T1000 (cell line): ENCODE results near the gene TTC6.

Experiments
- DNase-seq: peaks from one replicate; lab custom pipeline; 2025; ENCODE audit warnings: mixed read lengths; lab: John Stamatoyannopoulos, UW

The TTC6 gene

GRCh38 chr14:37597914-37598746, 2.7 kb downstream of the TTC6 start:
- no peak for DNase-seq

GRCh38 chr14:37598747-37599506, 3.5 kb downstream of the TTC6 start:
- no peak for DNase-seq

DNA sequence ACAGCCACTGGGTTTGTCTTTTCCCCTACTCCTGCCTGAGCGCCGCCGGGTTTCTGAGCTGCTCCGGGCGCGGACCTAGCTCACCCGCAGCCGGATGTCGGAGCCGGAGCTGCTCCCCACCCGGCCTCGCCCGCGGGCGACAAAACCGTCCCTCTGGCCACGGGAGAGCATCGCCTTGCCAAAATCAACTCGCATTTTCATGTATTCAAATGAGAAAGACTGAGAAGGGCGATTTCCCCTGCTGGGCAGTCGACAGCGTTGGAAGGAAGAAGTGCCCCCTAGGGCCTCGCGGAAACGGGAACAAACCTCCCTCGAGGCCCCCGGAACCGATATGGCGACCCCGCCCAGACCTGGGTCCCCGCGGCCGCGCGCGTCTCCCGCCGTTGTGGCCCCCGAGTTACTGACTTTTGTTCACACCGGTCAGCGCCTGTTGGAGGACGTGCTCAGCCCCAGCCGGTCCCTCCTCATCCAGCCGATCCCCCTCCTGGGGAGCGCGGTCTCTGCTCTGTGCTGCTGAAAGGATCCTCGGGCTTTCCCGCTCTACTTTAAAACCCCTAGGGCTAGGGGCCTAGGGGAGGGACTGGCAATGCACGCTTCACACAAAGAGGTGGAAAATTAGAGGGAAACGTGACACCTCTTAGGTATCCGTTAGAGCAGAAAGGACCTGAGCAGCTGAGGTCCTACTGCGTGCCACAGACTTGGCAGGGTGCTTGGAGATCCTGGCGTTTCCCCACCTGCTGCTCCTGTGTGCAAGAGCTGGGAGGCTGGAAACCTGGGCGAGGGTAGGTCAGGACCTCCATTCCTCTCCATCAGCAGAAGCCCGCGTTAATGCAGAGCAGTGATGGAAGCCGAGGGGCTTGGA, 4.3 kb downstream of the TTC6 start:
- no peak for DNase-seq

- DNase-seq, result no peak
These were observed 5.7 kb downstream of the TTC6 start for GRCh38 chr14:37600880-37601741.

DNA sequence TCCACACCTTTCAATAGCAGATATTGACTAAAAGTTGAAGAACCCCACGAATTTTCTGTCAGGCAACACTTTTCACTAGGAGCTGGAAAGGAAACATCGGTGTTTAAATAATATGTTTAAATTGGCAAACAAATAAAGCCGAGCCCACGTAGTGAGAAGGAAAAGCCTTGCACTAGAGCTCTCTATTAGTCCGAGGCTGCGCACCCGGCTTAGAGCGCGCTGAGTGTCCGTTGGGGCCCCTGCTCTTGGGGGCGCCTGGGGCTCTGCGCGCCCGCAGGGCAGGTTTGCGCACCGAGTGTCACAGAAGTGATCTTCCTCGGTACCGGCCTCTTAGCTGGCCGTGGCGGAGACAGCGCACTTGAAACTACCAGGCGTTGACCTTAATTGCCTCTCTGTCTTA, 6.4 kb downstream of the TTC6 start:
- DNase-seq, result no peak

DNA sequence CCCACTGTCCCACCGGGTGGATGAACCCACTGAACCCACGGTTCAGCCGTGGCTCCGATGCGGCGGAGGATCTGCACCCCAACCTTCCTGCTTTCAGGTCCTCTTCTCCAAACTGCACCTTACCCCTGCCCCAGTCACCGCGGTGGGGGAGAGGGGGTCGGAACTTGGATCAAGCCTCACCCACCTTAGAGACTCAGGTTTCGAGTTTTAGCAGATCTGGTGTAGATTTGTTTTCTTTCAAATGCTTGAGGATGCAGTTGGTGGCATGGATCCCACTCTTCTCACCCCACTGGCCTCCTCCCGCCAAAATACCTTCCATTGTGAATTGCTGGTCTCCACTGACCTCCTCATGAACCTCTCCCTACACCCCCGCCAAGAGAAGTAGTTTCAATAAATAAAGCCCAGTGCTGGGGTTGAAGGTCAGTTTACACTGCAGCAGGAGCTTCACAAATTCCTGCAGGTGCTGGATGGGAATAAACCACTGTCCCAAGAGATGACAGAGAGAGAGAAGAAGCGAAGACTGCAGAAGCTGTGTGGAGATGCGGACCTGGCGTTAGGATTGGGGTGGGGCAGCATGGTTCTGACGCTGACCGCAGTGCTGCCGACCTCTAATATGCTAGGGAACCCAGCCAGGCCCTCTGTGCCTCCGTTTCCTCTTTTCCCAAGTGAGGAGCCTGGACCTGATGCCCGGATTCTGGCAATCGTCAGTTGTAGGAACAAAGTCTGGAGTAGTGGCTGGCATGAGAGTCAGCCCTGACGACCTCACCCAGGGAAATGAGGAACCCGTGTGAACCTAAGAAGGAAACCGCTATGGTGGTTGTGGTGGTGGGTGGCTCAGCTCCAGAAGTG, 7.4 kb downstream of the TTC6 start:
- DNase-seq, result no peak

GRCh38 chr14:37603688-37604251, 8.3 kb downstream of the TTC6 start:
- no peak for DNase-seq

- DNase-seq, result no peak
These were observed 11.2 kb downstream of the TTC6 start for GRCh38 chr14:37606678-37607077.

GRCh38 chr14:37608649-37609048, 13.2 kb downstream of the TTC6 start:
- DNase-seq, result no peak

DNA sequence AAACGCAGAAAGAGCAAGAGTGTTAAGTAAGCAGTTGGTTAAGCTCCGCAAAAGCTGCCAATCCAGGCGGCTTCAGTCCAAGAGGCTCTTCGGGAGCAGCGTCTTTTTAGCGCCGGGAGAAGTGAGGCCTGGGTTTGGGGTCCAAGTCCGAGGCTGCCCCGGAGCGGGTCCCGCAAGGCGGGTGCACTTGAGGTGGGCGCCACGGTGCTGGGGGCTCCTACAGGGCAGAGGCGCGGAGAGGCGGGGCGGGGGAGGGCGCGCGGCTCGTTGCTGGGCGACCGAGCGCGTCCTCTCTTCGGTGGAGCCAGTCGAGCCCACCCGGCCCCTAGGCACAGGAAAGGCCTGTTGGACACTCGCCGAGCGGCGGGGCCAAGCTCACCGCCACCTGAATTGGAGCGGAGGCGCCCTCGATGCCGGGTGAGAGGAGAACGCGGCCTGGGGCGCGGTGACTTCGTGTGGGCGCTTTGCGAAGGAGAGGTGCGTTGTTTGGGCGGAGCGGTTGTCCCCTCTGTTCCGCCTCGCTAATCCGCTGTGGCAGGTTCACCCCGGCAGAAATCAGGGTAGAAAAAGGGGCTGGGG, 15.6 kb downstream of the TTC6 start:
- DNase-seq, result no peak

DNA sequence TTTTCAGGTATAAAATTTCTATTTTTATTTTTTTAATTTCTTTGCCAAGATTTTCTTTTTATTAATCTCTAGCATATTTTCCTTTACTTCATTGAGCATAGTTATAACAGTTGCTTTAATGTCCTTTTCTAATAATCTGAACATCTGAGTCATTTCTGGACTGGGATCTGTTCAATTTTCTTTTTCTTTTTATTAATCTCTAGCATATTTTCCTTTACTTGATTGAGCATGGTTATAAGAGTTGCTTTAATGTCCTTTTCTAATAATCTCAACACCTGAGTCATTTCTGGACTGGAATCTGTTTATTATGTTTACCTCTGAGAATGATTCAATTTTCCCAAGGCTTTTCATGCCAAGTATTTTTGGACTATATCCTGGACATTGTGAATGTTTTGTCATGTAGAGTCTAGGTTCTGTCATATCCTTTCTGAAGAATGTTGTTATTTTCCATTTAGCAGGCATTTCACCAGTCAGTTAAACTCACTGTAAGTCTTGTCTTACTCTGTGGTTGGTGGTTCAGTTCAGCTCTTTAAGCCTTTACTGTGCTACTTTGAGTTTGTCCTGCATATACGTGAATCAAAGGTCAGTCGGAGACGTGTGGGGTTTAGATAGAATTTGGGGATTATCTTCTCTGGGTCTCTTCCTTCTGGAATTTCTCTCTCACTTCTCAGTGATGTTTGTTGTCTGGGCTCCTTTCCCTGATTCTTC, 20.3 kb downstream of the TTC6 start:
- DNase-seq, result no peak

DNA sequence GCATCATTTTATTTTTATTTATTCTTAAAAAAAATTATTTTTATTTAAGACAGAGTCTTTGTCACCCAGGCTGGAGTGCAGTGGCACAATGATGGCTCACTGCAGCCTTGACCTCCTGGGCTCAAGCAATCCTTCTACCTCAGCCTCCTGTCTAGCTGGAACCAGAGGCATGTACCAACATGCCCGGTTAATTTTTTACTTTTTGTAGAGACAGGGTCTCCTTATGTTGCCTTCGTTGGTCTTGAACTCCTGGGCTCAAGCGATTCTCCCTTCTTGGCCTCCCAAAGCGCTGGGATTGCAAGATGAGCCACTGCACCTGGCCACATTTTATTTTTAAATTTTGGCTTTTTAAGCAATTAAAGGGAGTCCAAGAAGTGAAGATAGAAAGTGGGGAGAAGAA, 21.4 kb downstream of the TTC6 start:
- DNase-seq, result no peak

DNA sequence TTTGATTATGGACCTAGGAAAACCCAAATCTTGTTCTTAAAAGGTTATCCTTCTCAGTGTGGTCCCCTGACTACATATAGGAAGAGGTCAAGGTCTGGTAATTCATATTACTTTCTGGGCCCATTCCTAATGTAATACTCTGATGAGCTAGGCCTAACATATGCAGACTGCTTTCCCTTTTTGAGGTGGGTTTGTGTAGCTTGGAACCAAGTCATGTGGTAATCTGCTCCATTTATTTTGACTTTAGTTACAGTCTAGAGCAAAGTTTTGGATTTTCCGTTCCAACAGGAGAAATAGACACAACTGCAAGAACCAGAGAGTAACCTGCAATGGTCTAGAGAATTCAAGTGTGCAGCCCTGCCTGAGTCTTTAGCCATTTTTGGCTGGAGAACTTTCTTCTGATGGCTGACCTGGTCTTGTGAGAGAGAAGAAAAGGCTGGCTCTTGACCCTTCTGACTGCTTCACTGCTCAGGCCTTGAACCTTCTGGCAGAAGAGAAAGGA, 22.5 kb downstream of the TTC6 start:
- DNase-seq, result no peak

- no peak for DNase-seq
These were observed 23.1 kb downstream of the TTC6 start for GRCh38 chr14:37618498-37619028.

- DNase-seq, result no peak
These were observed 25.4 kb downstream of the TTC6 start for GRCh38 chr14:37620856-37621255.

DNA sequence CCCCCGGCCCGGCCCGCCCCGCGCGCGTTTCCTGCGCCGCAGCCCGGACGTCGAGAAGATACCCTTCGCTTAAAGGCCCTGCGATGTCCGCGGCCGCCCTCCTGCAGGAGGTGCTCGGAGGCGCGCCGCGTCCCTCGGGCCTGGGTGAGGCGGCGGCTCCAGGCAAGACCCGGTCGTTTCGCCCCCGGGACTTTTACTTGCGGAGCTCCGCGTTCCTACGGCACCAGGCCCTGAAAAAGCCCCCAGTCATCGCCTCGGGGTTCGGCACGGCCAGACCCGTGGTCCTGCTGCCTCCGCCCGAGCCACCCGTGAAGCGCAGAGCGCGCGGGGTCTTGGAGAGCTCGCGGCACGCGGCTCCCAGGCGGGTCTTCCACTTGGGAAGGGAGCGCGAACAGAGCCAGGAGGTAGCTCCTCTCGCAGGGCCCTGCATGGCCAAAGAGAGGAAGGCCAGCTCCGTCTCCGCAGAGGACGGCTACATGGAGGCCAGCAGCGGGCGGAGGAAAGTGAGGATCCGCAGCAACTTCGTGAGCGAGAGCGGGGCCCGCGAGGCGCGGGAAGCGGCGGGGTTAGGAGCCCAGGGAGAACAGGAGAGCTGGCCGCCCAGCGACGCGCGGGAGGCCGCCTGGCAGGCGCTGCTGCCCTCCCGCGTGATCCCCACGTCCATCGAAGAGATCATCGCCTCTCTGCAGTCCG, 26.9 kb downstream of the TTC6 start:
- no peak for DNase-seq

- peak; percentile 62 for DNase-seq
These were observed 28.1 kb downstream of the TTC6 start for GRCh38 chr14:37623426-37623951.

GRCh38 chr14:37623971-37624370, 28.5 kb downstream of the TTC6 start:
- no peak for DNase-seq
